NCI-H1092 (cell line): ENCODE results near the gene IRGC.

Source experiments
- DNase-seq: peaks from one replicate; lab custom pipeline; 2025; lab: John Stamatoyannopoulos, UW

Gene IRGC

GRCh38 chr19:43725468-43725867 is 9.6 kb downstream of the IRGC start:
- DNase-seq = no peak

GRCh38 chr19:43726736-43727592 is 11.1 kb downstream of the IRGC start:
- DNase-seq = no peak

DNA sequence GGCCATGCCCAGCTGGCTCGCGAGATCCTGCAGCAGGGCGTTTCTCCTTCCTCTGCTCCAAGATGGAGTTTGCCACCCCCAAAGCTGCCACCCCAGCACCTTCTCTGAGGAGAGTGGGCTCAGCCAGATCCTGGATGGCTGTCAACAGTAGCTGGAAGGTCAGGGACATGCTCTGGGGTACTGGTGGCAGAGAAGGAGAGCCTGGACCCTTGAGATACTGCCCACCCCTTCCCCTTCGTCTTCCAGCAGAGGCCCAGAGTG is 11.6 kb downstream of the IRGC start:
- DNase-seq = no peak

DNA sequence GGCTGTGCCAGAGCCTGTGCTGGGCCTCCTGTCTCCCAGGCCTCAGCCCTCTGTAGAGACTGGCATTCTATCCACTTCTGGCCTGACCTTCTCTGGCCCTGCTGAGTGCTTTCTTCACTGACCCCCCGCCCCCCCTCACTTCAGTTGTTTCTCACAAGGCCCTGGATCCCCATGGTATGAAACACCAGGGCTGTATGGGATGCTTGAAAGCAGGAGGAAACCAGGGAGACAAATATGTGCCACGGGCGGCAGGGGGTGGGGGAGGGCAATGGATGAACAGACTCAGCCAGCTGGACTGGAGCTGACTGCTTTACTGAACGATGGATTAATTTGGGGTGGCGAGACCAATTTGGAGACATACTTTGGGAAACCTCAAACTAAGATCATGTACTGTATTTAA is 14.0 kb downstream of the IRGC start:
- DNase-seq = no peak

GRCh38 chr19:43731346-43731745 is 15.5 kb downstream of the IRGC start:
- no peak for DNase-seq

DNA sequence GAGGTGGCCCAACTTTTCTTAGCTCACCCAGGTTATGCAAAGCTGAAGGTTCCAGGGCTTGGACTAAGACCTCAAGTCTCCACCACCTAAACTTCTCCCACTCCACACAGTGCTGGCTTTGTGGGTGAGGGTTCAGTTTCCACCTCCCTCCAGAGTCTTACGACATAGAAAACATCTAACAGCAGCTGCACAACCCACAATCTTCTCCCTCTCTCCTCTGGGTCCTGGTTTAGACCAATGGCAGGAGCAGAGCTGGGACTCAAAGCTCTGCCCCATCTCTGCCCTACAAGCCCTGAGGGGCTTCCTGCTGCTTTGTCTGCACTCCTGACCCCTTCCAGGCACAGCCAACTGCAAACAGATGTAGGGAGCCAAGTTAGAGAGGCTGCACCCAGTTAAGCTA is 16.0 kb downstream of the IRGC start:
- DNase-seq = no peak

- no peak for DNase-seq
Measured at GRCh38 chr19:43735013-43735412, 19.1 kb downstream of the IRGC start.

- no peak for DNase-seq
Measured at GRCh38 chr19:43735957-43736356, 20.1 kb downstream of the IRGC start.

- DNase-seq = no peak
Measured at GRCh38 chr19:43738780-43739211, 22.9 kb downstream of the IRGC start.

GRCh38 chr19:43739439-43740235 is 23.8 kb downstream of the IRGC start:
- DNase-seq = no peak

- DNase-seq = no peak
Measured at GRCh38 chr19:43741075-43741825, 25.4 kb downstream of the IRGC start.

- no peak for DNase-seq
Measured at GRCh38 chr19:43743059-43743458, 27.2 kb downstream of the IRGC start.

DNA sequence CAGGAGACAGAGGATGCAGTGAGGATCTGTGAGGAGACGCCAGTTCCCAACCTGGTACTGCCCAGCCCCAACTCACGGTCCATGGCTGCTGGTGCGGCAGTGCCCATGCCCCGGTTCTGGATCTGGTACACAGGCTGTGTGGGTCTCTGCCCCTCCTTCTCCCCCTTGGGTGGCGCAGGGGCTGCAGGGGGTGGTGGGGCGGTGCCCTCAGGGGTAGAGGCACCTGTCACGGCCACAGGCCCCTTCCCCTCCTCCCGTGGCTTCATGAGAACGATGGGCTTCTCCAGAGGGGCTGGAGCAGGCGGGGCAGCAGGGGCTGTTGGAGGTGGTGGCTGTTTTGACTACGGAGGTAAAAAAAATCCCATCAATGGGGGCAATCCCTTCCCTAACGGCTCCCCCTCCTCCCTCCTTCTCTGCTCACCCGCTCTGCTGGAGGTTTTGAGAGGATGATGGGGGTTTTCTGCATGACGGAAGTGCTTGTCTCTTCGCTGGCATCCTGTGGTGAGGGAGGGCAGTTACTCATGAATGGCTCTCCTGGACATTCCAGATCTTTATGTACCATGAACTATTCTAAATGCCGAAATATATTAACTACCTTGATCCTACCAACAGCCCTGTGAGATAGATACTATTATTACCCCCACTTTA is 31.8 kb downstream of the IRGC start:
- DNase-seq = no peak

GRCh38 chr19:43748205-43748594 is 32.3 kb downstream of the IRGC start:
- DNase-seq = no peak

DNA sequence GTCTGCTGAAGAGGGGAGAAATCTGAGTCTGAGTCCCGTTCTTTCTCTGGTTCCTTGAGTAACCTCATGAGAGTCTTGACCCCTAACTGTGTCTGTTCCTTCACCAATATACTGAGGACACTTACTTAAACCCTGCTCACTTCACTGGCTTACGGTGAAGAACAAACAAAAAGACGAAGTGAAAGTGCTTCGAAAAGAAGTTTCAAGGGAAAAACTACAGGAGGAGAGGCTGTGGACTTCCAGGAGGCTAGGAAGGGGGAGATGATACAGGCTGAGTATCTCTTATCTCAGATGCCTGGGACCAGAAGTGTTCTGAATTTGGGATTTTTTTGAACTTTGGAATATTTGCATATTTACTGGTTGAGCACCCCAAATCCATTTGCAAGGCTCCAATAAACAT is 32.8 kb downstream of the IRGC start:
- no peak for DNase-seq

DNA sequence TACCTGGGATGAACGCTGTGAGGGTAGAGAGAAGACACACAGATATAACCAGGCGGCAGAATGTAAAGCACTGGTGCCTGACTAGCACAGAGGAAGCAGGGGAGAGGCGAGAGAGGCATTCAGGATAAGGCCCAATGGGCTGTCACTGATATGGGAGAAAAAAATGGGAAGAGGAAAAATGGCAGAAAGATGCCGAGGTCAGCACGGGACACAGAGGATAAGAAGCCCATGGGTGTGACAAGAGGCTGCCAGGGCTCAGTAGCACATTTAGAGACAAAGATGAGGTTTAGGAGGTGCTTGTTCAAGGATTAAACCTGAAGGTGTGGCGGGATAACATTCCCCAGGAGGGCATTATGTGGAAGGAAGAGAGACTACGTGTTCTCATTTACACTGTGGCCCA is 33.3 kb downstream of the IRGC start:
- DNase-seq = no peak

DNA sequence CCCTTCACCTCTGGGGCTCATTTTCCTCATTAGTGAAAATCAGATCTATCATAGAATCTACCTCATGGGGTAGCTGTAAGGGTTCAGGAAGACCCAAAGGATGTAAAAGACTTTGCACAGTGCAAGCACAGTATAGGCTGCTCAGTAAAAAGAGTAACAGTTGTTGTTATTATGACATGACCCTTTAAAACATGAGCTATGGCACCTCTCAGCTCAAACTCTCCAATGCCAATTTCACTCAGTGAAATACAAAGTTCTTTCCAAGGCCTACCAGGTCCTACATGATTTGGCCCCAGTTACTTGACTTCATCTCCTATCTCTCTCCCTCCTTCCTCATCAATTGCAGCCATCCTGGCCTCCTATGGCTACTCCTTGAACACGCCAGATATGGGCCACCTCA is 34.0 kb downstream of the IRGC start:
- no peak for DNase-seq

DNA sequence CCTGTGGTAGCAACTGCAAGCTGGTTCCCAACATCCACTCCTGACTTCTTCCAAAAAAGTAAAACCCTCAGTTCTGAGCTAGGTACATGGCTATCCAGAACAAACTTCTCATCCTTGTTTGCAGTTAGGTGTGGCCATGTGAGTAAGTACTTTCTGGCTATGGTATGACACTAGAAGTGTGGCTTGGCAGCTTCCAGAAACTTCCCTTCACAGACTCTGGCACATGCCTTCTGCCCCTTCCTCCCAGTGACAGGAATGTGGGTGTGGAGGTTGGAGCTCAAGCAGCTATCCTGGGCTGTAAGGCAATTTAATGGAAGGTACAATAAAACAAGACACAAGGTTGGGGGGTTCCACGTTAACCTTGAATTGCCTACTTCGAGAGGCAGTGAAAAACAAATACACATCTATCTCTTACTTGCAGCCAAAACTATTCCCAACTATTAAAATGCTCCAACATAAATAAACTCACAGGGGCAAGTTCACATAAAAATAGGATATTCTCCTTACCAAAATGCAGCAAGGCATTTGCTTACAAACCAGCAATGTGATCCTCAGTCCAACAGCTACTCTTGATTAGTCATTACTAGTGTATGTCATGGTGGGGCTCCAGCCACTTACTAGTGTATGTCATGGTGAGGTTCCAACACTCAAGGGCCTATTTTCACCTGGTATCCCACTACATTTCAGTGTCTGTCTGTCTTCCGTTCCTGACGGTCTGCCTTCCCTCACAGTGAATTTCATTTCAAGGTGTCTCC is 35.8 kb downstream of the IRGC start:
- no peak for DNase-seq

GRCh38 chr19:43752287-43752875 is 36.5 kb downstream of the IRGC start:
- no peak for DNase-seq

GRCh38 chr19:43754253-43754502 is 38.3 kb downstream of the IRGC start:
- DNase-seq = no peak

- DNase-seq = peak; percentile 94
Measured at GRCh38 chr19:43754503-43755255, 38.8 kb downstream of the IRGC start, which contains the start of gene SMG9. Gene SMG9, minus strand, starts transcription at chr19:43754962. Its CDS starts 4,221 bp downstream, at chr19:43750741.
